ENCODE results near the gene SRBD1. TPM values are rescaled to one million over a fixed set of nuclear protein-coding genes. Genes with fewer than 3 reads are reported as not detected.

Gene SRBD1
- total RNA-seq, 1 experiment from 2014 or later, result 19.7 TPM

- DNase-seq (ENCODE audit: low read depth), result no peak
Observed at GRCh38 chr2:45631955-45632354, 20.9 kb upstream of the SRBD1 start.

- DNase-seq (ENCODE audit: low read depth), result no peak
Observed at GRCh38 chr2:45631319-45631718, 20.3 kb upstream of the SRBD1 start.

- no peak for DNase-seq (ENCODE audit: low read depth)
Observed at GRCh38 chr2:45629971-45630370, 18.9 kb upstream of the SRBD1 start.

- DNase-seq (ENCODE audit: low read depth), result peak; percentile 26
Observed at GRCh38 chr2:45627911-45628310, 16.8 kb upstream of the SRBD1 start.

GRCh38 chr2:45626387-45627221 lies 15.5 kb upstream of the SRBD1 start:
- DNase-seq (ENCODE audit: low read depth), result no peak

- DNase-seq (ENCODE audit: low read depth), result no peak
Observed at GRCh38 chr2:45625824-45626223, 14.8 kb upstream of the SRBD1 start.

GRCh38 chr2:45623098-45623497 lies 12.0 kb upstream of the SRBD1 start:
- DNase-seq (ENCODE audit: low read depth), result no peak

- DNase-seq (ENCODE audit: low read depth), result no peak
Observed at GRCh38 chr2:45622336-45623075, 11.4 kb upstream of the SRBD1 start.

- no peak for DNase-seq (ENCODE audit: low read depth)
Observed at GRCh38 chr2:45617496-45617895, 6.4 kb upstream of the SRBD1 start.

GRCh38 chr2:45616658-45617411 lies 5.8 kb upstream of the SRBD1 start:
- DNase-seq (ENCODE audit: low read depth), result peak; percentile 16

GRCh38 chr2:45614871-45615415 lies 3.9 kb upstream of the SRBD1 start:
- no peak for DNase-seq (ENCODE audit: low read depth)

- DNase-seq (ENCODE audit: low read depth), result no peak
Observed at GRCh38 chr2:45614330-45614729, 3.3 kb upstream of the SRBD1 start.

- DNase-seq (ENCODE audit: low read depth), result no peak
Observed at GRCh38 chr2:45612731-45613130, 1.7 kb upstream of the SRBD1 start.

- DNase-seq (ENCODE audit: low read depth), result no peak
Observed at GRCh38 chr2:45612285-45612684, 1.2 kb upstream of the SRBD1 start.

- DNase-seq (ENCODE audit: low read depth), result peak; percentile 77
Observed at GRCh38 chr2:45610281-45611019, 617 bp downstream of the SRBD1 start.

- DNase-seq (ENCODE audit: low read depth), result peak; percentile 37
Observed at GRCh38 chr2:45607701-45608100, 3.4 kb downstream of the SRBD1 start.

GRCh38 chr2:45606796-45607195 lies 4.3 kb downstream of the SRBD1 start:
- DNase-seq (ENCODE audit: low read depth), result no peak

- no peak for DNase-seq (ENCODE audit: low read depth)
Observed at GRCh38 chr2:45605116-45605515, 6.0 kb downstream of the SRBD1 start.

GRCh38 chr2:45602624-45603023 lies 8.4 kb downstream of the SRBD1 start:
- no peak for DNase-seq (ENCODE audit: low read depth)

GRCh38 chr2:45598545-45598944 lies 12.5 kb downstream of the SRBD1 start:
- DNase-seq (ENCODE audit: low read depth), result no peak

GRCh38 chr2:45596761-45597160 lies 14.3 kb downstream of the SRBD1 start:
- no peak for DNase-seq (ENCODE audit: low read depth)

All from RPMI7951 (cell line).